GM19099 (cell line): ENCODE measurements around the gene PCDH8.

Experiments used
- POLR2A ChIP-seq: IDR thresholded peaks from 3 replicates; pipeline ENCODE4 v1.6.1; 2011; ENCODE audit warnings: low read depth; ENCODE audit not compliant: insufficient read length; ENCODE audit errors: extremely low read depth

PCDH8 gene

DNA sequence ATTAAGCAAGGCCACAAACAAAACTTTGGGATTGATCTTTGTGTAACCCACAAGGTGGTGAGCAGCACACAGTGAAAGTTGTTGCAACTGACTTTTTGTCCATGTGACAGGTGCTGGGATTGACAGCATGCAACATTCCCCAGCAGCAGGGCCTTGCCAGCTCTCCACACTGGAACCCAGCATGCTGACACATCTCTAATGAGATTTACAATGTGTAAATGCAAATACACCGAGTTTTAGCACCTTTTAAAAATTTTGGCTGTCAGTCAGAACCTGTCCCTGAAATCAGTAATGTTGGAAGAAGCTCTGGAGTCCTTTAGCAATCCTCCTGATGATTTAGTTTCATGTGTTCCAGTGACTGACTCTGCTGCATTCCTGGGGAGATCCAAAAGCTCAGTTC, 16.5 kb upstream of the PCDH8 start:
- TF ChIP-seq POLR2A, result no peak

GRCh38 chr13:52862358-52863206, 14.1 kb upstream of the PCDH8 start:
- TF ChIP-seq POLR2A, result no peak

DNA sequence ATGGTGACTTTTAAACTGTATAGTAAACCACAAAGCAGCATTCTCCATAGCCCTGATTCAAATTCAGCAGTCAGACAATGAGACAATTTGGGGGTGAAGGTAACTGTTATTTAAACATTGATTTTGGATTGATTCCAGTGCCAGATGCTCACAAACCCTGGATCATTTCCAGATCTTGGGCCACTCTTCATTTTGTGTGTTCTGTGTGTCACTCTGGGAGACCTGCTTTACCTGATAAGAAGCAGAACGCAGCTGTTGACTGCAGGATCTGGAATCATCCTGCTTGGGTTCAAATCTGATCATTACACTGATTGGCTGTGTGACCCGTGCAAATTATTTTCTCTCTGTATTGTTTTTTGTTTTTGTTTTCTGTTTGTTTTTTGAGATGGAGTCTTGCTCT, 4.0 kb upstream of the PCDH8 start:
- no peak for TF ChIP-seq POLR2A

DNA sequence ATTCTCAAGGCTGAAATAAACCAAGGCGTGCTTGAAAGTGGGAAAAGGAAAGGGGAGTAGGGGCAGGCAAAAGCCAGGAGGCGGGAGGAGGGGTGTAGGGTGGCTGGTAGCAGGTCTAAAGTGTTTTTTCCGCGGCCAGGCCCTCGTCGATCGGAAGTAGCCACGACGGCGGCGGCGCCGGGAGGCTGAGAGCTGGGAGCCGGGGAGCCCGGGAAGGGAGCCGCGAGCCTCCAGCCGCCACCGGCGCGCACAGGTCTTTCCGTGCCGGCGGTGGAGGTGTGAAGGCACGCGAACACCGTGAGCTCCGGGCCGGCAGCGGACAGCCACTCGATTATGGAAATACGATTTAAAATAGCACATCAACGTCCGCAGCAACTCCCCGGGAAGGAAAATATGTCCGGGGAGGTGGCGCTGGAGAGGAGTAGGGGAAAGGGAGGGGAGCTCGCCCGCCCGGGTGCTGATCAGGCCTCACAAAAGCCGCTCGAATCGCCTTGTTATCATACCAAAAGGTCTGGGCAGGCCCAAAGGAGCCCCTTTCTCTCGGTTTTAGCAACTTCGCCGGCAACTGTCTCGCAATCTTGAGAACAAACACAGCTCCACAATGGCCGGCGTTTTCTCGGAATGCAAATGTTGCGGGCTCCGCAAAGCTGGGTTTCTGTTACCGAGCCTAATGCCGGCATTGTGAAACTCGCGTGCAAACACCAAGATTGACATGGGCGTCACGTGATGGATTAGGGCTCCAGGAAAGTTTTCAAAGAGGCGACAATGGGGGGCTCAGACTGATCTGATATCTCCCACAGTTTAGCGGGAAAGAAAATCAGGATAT, 2.9 kb upstream of the PCDH8 start:
- no peak for TF ChIP-seq POLR2A

DNA sequence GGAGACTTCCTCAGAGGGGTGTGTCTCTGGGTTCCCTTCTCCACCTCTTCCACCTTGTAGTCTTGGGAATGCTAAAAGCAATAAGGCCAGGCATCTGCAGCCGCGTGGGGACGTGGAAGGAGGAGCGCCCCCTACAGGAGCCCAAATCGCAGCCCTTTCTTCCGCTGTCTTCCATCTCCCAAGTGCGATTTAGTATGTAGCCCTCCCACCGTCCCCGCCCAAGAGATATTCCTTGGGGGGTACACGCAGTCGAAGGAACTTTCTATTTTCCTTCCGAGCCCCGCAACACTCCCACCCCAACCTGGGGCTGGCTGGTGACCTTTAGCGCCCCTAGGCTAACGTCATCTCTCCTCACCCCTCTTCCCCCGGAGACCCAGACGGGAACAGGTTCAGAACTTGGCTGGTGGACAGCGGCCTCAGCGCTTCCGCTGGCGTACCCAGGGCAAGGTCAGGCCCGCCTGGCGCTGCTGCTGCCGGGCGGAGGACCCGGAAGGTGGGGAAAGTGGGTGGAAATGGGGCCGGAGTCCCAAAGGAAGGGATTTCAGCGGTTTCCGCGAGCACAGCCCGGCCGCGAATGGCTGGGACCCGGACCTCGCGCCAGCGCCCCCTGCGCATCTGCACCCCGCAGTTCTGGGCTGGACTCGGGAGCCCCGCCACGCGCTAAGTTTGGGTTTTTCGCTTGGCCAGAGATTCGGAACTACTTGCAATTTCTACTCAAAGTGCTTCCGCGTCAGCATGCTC, 2.1 kb upstream of the PCDH8 start:
- no peak for TF ChIP-seq POLR2A

DNA sequence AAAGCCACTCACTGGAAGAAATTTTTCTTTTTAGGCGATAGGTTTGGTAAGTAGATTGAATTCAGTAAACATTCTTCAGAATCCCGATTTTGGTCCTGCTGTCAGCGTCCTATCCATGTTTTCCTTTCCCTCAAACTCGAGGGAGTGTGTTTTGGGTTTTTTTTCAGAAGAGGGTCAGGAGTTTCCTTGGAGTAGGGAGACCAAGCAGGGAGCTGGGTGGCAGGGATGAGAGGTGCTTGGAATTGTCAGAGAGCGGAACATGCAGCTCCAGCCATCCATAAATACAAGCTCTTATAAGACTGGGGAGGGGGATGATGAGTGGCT, 1.6 kb upstream of the PCDH8 start:
- TF ChIP-seq POLR2A, result no peak

DNA sequence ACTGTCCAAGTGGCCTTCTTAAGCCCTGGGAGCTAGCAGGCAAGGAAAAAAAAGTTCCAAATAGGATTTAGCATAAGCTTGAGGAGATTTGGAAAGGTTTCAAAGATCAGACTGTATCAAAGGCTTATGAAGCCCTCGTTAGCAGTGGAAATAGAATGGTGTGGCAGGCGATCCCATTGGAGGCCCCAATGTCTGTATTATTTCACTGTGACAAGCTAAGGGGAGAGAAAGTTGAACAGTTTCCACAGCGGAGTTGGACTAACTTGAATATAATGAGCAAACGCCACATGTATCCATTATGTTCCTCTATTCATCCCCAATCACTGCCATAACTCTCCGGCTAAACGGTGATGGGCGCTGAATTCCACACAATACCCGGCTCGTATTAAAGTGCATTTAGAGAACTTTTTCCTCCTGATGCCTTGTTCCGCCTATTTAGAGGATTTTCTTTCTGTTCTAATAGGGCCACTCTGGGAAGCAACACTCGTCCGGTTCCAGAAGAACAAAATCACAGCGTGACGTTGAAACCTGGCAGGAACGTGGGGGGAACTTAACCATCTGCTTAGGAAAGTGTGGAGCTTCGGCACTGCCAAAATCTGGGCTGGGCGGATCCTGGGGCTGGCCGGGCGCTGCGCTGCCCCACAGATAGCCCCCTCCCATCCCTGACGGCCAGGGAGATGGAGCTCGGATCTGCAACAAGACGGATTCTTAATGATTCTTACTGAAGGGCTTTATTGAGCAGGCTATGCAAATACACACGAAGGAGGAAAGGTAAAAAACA, 1.0 kb upstream of the PCDH8 start:
- TF ChIP-seq POLR2A, result no peak

DNA sequence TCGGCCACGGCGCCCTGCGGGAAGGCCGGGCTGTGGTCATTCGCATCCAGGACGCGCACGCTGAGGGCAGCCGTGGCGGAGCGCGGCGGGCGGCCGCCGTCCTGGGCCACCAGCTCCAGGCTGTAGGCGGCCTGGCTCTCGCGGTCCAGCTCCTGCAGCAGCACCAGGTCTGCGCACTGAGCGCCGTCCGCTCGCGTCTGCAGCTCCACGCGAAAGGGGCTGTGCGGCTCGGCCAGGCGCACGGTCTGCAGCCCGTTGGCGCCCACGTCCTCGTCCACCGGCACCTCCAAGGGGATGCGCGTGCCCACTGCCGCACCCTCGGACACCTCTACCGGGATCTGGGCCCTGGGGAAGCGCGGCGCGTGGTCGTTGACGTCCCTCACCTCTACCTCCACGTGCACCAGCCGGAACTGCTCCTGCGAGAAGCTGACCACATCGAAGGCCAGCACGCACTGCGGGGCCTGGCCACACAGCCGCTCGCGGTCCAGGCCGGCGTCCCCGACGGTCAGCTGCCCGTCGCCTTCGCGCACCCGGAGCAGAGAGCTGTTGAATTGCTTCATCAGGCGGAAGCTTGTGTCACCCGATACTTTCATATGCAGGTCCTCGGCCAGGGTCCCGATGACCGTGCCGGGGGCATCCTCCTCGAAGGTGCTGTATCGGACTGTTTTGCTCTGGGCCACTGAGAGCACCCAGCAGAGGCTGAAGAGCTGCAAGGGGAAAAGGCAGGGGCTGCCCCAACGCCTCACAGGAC, 583 bp downstream of the PCDH8 start:
- no peak for TF ChIP-seq POLR2A

GRCh38 chr13:52847322-52847681, 1.1 kb downstream of the PCDH8 start:
- no peak for TF ChIP-seq POLR2A

DNA sequence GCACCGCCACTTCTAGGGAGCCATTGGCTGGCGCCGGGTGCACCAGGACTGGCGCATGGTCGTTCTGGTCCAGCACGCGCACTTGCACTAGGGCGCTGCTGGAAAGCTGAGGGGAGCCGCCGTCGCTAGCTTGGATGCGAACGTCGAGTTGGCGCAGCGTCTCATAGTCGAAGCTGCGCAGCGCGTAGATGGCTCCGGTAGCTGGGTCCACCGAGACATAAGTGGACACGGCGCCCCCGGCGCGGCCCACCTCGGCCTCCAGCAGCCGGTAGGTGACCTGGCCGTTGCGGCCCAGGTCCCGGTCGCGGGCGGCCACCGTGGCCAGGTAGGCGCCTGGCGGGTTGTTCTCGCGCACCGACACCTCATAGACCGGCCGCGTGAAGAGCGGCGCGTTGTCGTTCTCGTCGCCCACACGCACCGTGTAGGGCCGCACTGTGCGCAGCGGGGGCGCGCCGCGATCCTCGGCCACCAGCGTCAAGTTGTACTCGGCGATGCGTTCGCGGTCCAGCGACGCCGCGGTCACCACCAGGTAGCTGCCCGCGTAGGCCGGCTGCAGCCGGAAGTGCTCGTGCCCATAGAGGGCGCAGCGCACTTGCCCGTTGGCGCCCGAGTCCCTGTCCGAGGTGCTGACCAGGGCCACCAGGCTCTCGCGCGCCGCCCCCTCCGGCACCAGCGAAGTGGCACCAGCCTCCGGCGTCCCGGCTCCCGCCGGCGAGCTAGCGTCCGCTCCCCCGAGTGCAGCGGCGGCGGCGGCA, 1.7 kb downstream of the PCDH8 start:
- no peak for TF ChIP-seq POLR2A

GRCh38 chr13:52845766-52846566, 2.5 kb downstream of the PCDH8 start:
- no peak for TF ChIP-seq POLR2A

- no peak for TF ChIP-seq POLR2A
Measured at GRCh38 chr13:52845334-52845761, 3.1 kb downstream of the PCDH8 start.

- no peak for TF ChIP-seq POLR2A
Measured at GRCh38 chr13:52844836-52845235, 3.6 kb downstream of the PCDH8 start.
